ENCODE results near the gene DLG2.
"Not testable (repeated sequence)": the region's sequence is repeated elsewhere in the genome, so short reads cannot be mapped to it uniquely, and the experiment has no call there.

The DLG2 gene

GRCh38 chr11:84993386-84993785 is 633.8 kb downstream of the DLG2 start:
- no peak for DNase-seq (ENCODE audit: low read depth)

- DNase-seq (ENCODE audit: low read depth), result no peak
Observed at GRCh38 chr11:84990141-84990540, 637.0 kb downstream of the DLG2 start.

GRCh38 chr11:84987686-84988187 is 639.4 kb downstream of the DLG2 start:
- DNase-seq (ENCODE audit: low read depth), result not testable (repeated sequence)

GRCh38 chr11:84981301-84981700 is 645.8 kb downstream of the DLG2 start:
- no peak for DNase-seq (ENCODE audit: low read depth)

GRCh38 chr11:84969103-84969502 is 658.0 kb downstream of the DLG2 start:
- no peak for DNase-seq (ENCODE audit: low read depth)

DNA sequence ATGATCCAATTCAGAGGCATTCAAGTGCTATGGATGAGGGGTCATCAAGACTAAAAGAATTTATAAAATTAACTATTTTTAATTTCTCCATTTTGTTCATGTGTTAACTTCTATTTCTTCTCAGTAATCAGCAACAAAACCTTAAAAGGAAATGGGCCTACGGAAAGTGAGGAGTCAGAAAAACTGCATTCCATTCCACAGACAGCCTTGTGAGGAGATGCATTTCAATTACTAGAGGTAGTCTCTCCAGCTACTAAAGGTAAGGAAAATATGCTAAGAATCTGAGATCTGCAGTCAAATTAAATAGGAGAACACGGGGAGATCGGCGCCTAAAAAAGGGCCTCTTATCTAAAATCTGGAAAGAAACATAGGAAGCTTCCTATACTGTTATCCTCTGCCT is 661.7 kb downstream of the DLG2 start:
- no peak for DNase-seq (ENCODE audit: low read depth)

- DNase-seq (ENCODE audit: low read depth), result no peak
Observed at GRCh38 chr11:84963240-84963639, 663.9 kb downstream of the DLG2 start.

GRCh38 chr11:84962018-84962417 is 665.1 kb downstream of the DLG2 start:
- DNase-seq (ENCODE audit: low read depth), result no peak

DNA sequence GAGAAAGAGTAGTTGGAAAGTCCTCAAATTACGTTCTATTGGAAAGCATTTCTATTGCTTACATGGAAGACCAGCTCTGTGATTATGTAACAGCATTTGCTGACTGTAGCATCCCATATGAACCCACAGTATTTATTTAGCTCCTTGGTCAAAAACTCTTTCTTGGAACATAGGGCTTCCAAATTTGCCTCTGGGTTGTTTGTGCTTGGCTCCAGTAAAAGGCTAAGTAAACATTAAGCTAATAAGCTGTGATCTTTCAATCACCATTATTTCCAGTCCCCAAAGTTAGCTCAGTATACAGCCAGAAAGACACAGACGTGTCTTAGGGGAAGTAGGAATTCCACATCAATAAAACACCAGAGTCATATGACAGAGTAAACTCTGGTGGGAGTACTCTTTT is 668.8 kb downstream of the DLG2 start:
- DNase-seq (ENCODE audit: low read depth), result no peak

- no peak for DNase-seq (ENCODE audit: low read depth)
Observed at GRCh38 chr11:84950569-84951270, 676.4 kb downstream of the DLG2 start.

DNA sequence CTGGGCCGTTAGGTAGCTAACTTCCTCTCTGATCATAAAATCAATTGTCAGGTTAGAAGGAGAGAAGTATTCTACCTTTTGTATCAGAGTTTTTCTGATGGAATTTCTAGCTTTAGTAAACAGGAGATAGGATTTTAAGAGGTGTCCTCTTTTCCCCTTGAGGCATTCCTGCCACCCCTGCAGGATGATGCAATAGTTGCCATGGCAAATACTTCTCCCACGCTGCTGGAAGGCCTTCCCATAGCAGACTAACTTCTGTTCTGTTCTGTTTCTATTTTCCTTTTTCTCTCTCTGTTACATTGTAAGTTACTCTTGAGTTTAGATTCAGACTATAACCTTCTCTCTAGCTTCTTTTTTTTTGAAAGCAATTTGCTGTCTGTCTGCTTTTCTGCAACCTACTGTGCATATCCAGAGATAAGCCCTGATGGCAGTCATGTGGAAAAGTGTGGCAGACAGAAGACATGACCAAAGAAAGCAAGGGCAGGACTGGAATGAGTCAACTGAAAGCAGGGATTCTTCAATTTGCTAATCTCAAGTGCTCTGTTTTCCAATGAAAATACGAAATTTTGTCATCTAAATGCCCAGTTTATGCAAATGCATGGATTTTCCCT is 679.1 kb downstream of the DLG2 start:
- no peak for DNase-seq (ENCODE audit: low read depth)

- no peak for DNase-seq (ENCODE audit: low read depth)
Observed at GRCh38 chr11:84947070-84947469, 680.1 kb downstream of the DLG2 start.

DNA sequence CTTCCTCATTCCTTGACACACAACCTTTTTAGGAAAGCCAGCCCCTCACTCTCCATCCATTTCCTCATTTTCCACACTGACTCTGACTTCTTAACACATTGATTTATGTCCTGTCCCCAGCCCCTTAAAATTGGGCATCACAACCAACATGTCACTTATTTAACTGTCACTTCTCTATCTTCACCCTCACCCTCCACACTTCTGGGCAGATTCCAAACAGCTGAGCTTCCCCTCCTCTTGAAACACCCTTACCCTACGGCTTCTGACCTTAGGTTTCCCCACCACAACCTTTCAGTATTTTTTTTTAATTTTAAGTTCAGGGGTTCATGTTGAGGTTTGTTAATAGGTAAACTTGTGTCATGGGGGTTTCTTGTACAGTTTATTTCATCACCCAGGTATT is 696.3 kb downstream of the DLG2 start:
- DNase-seq (ENCODE audit: low read depth), result no peak

DNA sequence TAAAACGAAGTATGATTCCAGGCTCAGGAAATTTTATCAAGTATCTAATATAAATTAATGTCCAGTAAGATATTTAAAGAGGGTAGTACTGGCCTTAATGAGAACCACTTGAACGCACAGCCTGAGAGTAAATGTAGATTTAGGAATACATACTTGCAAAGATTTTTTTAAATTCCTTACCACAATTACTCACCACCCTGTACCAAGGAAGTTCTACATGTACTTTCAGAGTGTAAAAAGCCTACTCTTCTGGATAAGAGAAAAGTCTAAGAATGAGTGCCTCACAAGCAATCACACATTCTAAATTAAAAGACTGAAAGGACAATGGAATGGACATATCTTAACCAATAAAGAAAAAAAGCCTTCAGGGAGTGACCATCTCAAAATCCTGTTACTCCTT is 697.4 kb downstream of the DLG2 start:
- no peak for DNase-seq (ENCODE audit: low read depth)

GRCh38 chr11:84924154-84924692 is 702.9 kb downstream of the DLG2 start:
- DNase-seq (ENCODE audit: low read depth), result no peak

GRCh38 chr11:84923489-84923888 is 703.7 kb downstream of the DLG2 start:
- no peak for DNase-seq (ENCODE audit: low read depth)

GRCh38 chr11:84922836-84923235 is 704.3 kb downstream of the DLG2 start:
- DNase-seq (ENCODE audit: low read depth), result no peak

GRCh38 chr11:84922212-84922805 is 704.8 kb downstream of the DLG2 start:
- no peak for DNase-seq (ENCODE audit: low read depth)

GRCh38 chr11:84914511-84914910 is 712.6 kb downstream of the DLG2 start:
- DNase-seq (ENCODE audit: low read depth), result no peak

DNA sequence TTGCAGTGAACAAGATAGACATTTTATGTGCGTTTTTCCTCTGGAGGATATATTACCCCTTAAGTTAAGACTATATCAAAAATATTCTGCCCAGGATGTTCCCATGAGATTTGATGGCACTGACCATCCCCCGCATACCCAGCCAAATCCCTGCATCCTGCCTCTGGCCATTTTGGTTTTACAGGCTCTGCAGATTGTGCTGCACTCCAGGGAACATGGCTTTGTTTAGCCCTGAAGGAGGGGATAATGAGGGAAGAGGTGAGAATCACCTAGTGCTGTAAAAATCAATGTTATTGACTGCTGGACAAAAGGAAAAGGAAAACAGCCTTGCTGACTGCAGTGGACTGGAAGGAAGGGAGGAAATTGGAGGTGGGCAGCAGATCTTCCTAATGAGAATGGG is 717.4 kb downstream of the DLG2 start:
- DNase-seq (ENCODE audit: low read depth), result no peak

DNA sequence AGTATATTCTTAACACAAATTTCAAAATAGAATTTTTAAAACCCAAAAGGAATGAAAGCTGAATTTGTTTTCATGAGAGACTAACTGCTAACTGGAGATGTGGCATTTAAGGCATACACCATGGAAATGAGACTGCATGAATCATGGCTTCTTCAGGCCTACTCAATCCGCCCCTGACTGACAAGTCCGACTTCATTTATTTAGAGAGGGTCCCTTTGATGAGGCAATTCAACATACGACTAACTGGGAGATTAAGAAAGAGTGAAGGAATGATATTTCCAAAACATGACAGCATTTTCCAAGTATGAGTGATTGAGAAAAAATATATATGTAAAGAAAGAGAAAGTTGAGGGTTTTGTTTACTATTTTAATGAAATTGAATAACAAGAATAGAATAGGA is 720.1 kb downstream of the DLG2 start:
- DNase-seq (ENCODE audit: low read depth), result no peak

- DNase-seq (ENCODE audit: low read depth), result no peak
Observed at GRCh38 chr11:84905411-84905810, 721.7 kb downstream of the DLG2 start.

- no peak for DNase-seq (ENCODE audit: low read depth)
Observed at GRCh38 chr11:84902445-84902844, 724.7 kb downstream of the DLG2 start.

Measured in activated T-cell treated with anti-CD3 and anti-CD28 coated beads for 24 hours (primary cell).